Activated CD8-positive, alpha-beta memory T cell treated with anti-CD3 and anti-CD28 coated beads for 24 hours (primary cell): ENCODE data around the gene MMP11.

Experiments
- DNase-seq: peaks from one replicate; pipeline ENCODE4 v3.0.0-alpha.2; 2020

Gene MMP11

GRCh38 chr22:23833017-23833751 lies 60.5 kb downstream of the MMP11 start:
- no peak for DNase-seq
